ENCODE results near the gene CECR2.

CECR2 gene

GRCh38 chr22:17588606-17589005 is 219.3 kb downstream of the CECR2 start:
- Histone ChIP-seq H3K4me1 (ENCODE audit: insufficient read depth, insufficient read length) (peaks cover 14% of the 10 kb centered on the region), H3K4me3 (ENCODE audit: insufficient read length, low read depth) (no peak overlapping the region), H3K27me3 (ENCODE audit: insufficient read depth, insufficient read length) (no peaks in the 10 kb centered on the region), H3K9me3 (ENCODE audit: insufficient read depth, low read length) (no peaks in the 10 kb centered on the region), H3K36me3 (ENCODE audit: insufficient read depth, insufficient read length, low read length) (peaks cover 48% of the 10 kb centered on the region), H3K9ac (ENCODE audit: insufficient read length, low read depth) (no peak overlapping the region)
- DNase-seq (ENCODE audit: low read depth, low spot score) = no peak
- no peak for TF ChIP-seq YY1 (IDR thresholded peaks at IDR 0.05; ENCODE audit: insufficient read depth, insufficient read length)
- TF ChIP-seq ZNF274 (IDR thresholded peaks at IDR 0.05; ENCODE audit: low read depth, low read length) = no peak
- TF ChIP-seq SUZ12 (IDR thresholded peaks at IDR 0.05; ENCODE audit: extremely low read depth, insufficient read depth, insufficient read length) = no peak

GRCh38 chr22:17589810-17590375 is 220.6 kb downstream of the CECR2 start:
- H3K36me3 ChIP-seq (ENCODE audit: insufficient read depth, insufficient read length, low read length) = peaks cover 61% of the 10 kb centered on the region
- H3K4me1 ChIP-seq (ENCODE audit: insufficient read depth, insufficient read length) = peaks cover 14% of the 10 kb centered on the region
- H3K9me3 ChIP-seq (ENCODE audit: insufficient read depth, low read length) = no peaks in the 10 kb centered on the region
- TF ChIP-seq YY1 (IDR thresholded peaks at IDR 0.05; ENCODE audit: insufficient read depth, insufficient read length) = no peak
- TF ChIP-seq ZNF274 (IDR thresholded peaks at IDR 0.05; ENCODE audit: low read depth, low read length) = no peak
- no peak for TF ChIP-seq SUZ12 (IDR thresholded peaks at IDR 0.05; ENCODE audit: extremely low read depth, insufficient read depth, insufficient read length)
- no peak for DNase-seq (ENCODE audit: low read depth, low spot score)
- no peak overlapping the region for H3K4me3 ChIP-seq (ENCODE audit: insufficient read length, low read depth)
- no peak overlapping the region for H3K9ac ChIP-seq (ENCODE audit: insufficient read length, low read depth)
- H3K27me3 ChIP-seq (ENCODE audit: insufficient read depth, insufficient read length) = no peaks in the 10 kb centered on the region

GRCh38 chr22:17590586-17590985 is 221.3 kb downstream of the CECR2 start:
- Histone ChIP-seq H3K9ac (ENCODE audit: insufficient read length, low read depth) (no peak overlapping the region), H3K36me3 (ENCODE audit: insufficient read depth, insufficient read length, low read length) (peaks cover 62% of the 10 kb centered on the region), H3K27me3 (ENCODE audit: insufficient read depth, insufficient read length) (no peaks in the 10 kb centered on the region), H3K4me3 (ENCODE audit: insufficient read length, low read depth) (no peak overlapping the region), H3K4me1 (ENCODE audit: insufficient read depth, insufficient read length) (peaks cover 14% of the 10 kb centered on the region), H3K9me3 (ENCODE audit: insufficient read depth, low read length) (no peaks in the 10 kb centered on the region)
- no peak for TF ChIP-seq YY1 (IDR thresholded peaks at IDR 0.05; ENCODE audit: insufficient read depth, insufficient read length)
- TF ChIP-seq ZNF274 (IDR thresholded peaks at IDR 0.05; ENCODE audit: low read depth, low read length) = no peak
- TF ChIP-seq SUZ12 (IDR thresholded peaks at IDR 0.05; ENCODE audit: extremely low read depth, insufficient read depth, insufficient read length) = no peak
- DNase-seq (ENCODE audit: low read depth, low spot score) = no peak

GRCh38 chr22:17592201-17592600 is 222.9 kb downstream of the CECR2 start:
- Histone ChIP-seq H3K36me3 (ENCODE audit: insufficient read depth, insufficient read length, low read length) (peaks cover 73% of the 10 kb centered on the region), H3K9ac (ENCODE audit: insufficient read length, low read depth) (no peak overlapping the region), H3K4me1 (ENCODE audit: insufficient read depth, insufficient read length) (peaks cover 11% of the 10 kb centered on the region), H3K27me3 (ENCODE audit: insufficient read depth, insufficient read length) (no peaks in the 10 kb centered on the region), H3K9me3 (ENCODE audit: insufficient read depth, low read length) (no peaks in the 10 kb centered on the region), H3K4me3 (ENCODE audit: insufficient read length, low read depth) (no peak overlapping the region)
- DNase-seq (ENCODE audit: low read depth, low spot score) = no peak
- TF ChIP-seq SUZ12 (IDR thresholded peaks at IDR 0.05; ENCODE audit: extremely low read depth, insufficient read depth, insufficient read length) (no peak), YY1 (IDR thresholded peaks at IDR 0.05; ENCODE audit: insufficient read depth, insufficient read length) (no peak), ZNF274 (IDR thresholded peaks at IDR 0.05; ENCODE audit: low read depth, low read length) (no peak)

GRCh38 chr22:17596226-17596625 is 227.0 kb downstream of the CECR2 start:
- TF ChIP-seq SUZ12 (IDR thresholded peaks at IDR 0.05; ENCODE audit: extremely low read depth, insufficient read depth, insufficient read length) = no peak
- TF ChIP-seq YY1 (IDR thresholded peaks at IDR 0.05; ENCODE audit: insufficient read depth, insufficient read length) = no peak
- TF ChIP-seq ZNF274 (IDR thresholded peaks at IDR 0.05; ENCODE audit: low read depth, low read length) = no peak
- peaks cover 76% of the 10 kb centered on the region for H3K36me3 ChIP-seq (ENCODE audit: insufficient read depth, insufficient read length, low read length)
- H3K9ac ChIP-seq (ENCODE audit: insufficient read length, low read depth) = no peak overlapping the region
- no peak overlapping the region for H3K4me3 ChIP-seq (ENCODE audit: insufficient read length, low read depth)
- no peak for DNase-seq (ENCODE audit: low read depth, low spot score)
- no peaks in the 10 kb centered on the region for H3K9me3 ChIP-seq (ENCODE audit: insufficient read depth, low read length)
- peaks cover 2% of the 10 kb centered on the region for H3K4me1 ChIP-seq (ENCODE audit: insufficient read depth, insufficient read length)
- H3K27me3 ChIP-seq (ENCODE audit: insufficient read depth, insufficient read length) = no peaks in the 10 kb centered on the region

- Histone ChIP-seq H3K4me1 (ENCODE audit: insufficient read depth, insufficient read length) (peaks cover under 1% of the 10 kb centered on the region), H3K9me3 (ENCODE audit: insufficient read depth, low read length) (no peaks in the 10 kb centered on the region), H3K36me3 (ENCODE audit: insufficient read depth, insufficient read length, low read length) (peaks cover 73% of the 10 kb centered on the region), H3K4me3 (ENCODE audit: insufficient read length, low read depth) (no peak overlapping the region), H3K9ac (ENCODE audit: insufficient read length, low read depth) (no peak overlapping the region), H3K27me3 (ENCODE audit: insufficient read depth, insufficient read length) (no peaks in the 10 kb centered on the region)
- TF ChIP-seq YY1 (IDR thresholded peaks at IDR 0.05; ENCODE audit: insufficient read depth, insufficient read length) (no peak), ZNF274 (IDR thresholded peaks at IDR 0.05; ENCODE audit: low read depth, low read length) (no peak), SUZ12 (IDR thresholded peaks at IDR 0.05; ENCODE audit: extremely low read depth, insufficient read depth, insufficient read length) (no peak)
- DNase-seq (ENCODE audit: low read depth, low spot score) = no peak
These were observed 228.0 kb downstream of the CECR2 start for GRCh38 chr22:17597217-17597616.

- TF ChIP-seq ZNF274 (IDR thresholded peaks at IDR 0.05; ENCODE audit: low read depth, low read length) = no peak
- TF ChIP-seq SUZ12 (IDR thresholded peaks at IDR 0.05; ENCODE audit: extremely low read depth, insufficient read depth, insufficient read length) = no peak
- no peak for TF ChIP-seq YY1 (IDR thresholded peaks at IDR 0.05; ENCODE audit: insufficient read depth, insufficient read length)
- peaks cover 65% of the 10 kb centered on the region for H3K36me3 ChIP-seq (ENCODE audit: insufficient read depth, insufficient read length, low read length)
- no peak overlapping the region for H3K9ac ChIP-seq (ENCODE audit: insufficient read length, low read depth)
- H3K9me3 ChIP-seq (ENCODE audit: insufficient read depth, low read length) = no peaks in the 10 kb centered on the region
- H3K27me3 ChIP-seq (ENCODE audit: insufficient read depth, insufficient read length) = no peaks in the 10 kb centered on the region
- no peak overlapping the region for H3K4me3 ChIP-seq (ENCODE audit: insufficient read length, low read depth)
- no peaks in the 10 kb centered on the region for H3K4me1 ChIP-seq (ENCODE audit: insufficient read depth, insufficient read length)
- DNase-seq (ENCODE audit: low read depth, low spot score) = no peak
These were observed 229.1 kb downstream of the CECR2 start for GRCh38 chr22:17598318-17598717.
